SU-DHL-6 (cell line): ENCODE data around the gene CXCL12.

Source experiments
- H2AFZ ChIP-seq: fragments of 200-600 bp; sonication (generic); 2 replicates; pipeline ENCODE4 v1.6.1; 2014; ENCODE audit warnings: low read depth, mild to moderate bottlenecking, moderate library complexity, mixed read lengths, antibody characterized with exemption, low read length; ENCODE audit not compliant: severe bottlenecking
- H3F3A ChIP-seq: fragments of 200-600 bp; shearing (Covaris generic); 2 replicates; pipeline ENCODE4 v1.6.0; 2016; ENCODE audit warnings: antibody characterized with exemption, mild to moderate bottlenecking; ENCODE audit not compliant: insufficient read depth
- H3K27ac ChIP-seq: fragments of 200-600 bp; sonication (generic); 2 replicates; pipeline ENCODE4 v1.5.1; 2016; ENCODE audit warnings: low read depth, mild to moderate bottlenecking, low read length, moderate library complexity, mixed read lengths
- H3K27me3 ChIP-seq: fragments of 200-600 bp; sonication (generic), shearing (Covaris generic); 2 replicates; pipeline ENCODE4 v1.6.0; 2014; ENCODE audit warnings: mild to moderate bottlenecking, low read length
- H3K36me3 ChIP-seq: fragments of 200-600 bp; sonication (generic); 2 replicates; pipeline ENCODE4 v1.6.1; 2014; ENCODE audit warnings: mild to moderate bottlenecking, low read length, mixed read lengths
- H3K4me2 ChIP-seq: fragments of 300-600, 200-600 bp; shearing (Covaris generic), sonication (generic); 2 replicates; pipeline ENCODE4 v1.6.0; 2014; ENCODE audit warnings: low read length, low read depth, mild to moderate bottlenecking; ENCODE audit not compliant: poor library complexity, severe bottlenecking
- H3K4me3 ChIP-seq: fragments of 200-600 bp; sonication (generic); 2 replicates; pipeline ENCODE4 v1.5.1; 2014; ENCODE audit warnings: antibody characterized with exemption, low read length, mild to moderate bottlenecking, mixed read lengths; ENCODE audit not compliant: insufficient read depth, poor library complexity, severe bottlenecking
- H3K79me2 ChIP-seq: fragments of 200-600 bp; sonication (generic); 2 replicates; pipeline ENCODE4 v1.6.1; 2014; ENCODE audit warnings: mild to moderate bottlenecking, low read length, moderate library complexity; ENCODE audit not compliant: insufficient read depth
- H3K9ac ChIP-seq: fragments of 200-600 bp; sonication (generic); 2 replicates; pipeline ENCODE4 v1.7.0; 2014; ENCODE audit warnings: mild to moderate bottlenecking, low read length
- H3K9me2 ChIP-seq: fragments of 200-600 bp; sonication (generic); replicated peaks from 2 replicates; pipeline ENCODE4 v1.6.1; 2014; ENCODE audit warnings: low read length; ENCODE audit not compliant: insufficient read depth
- H3K9me3 ChIP-seq: fragments of 200-600 bp; sonication (generic); 2 replicates; pipeline ENCODE4 v1.6.1; 2014; ENCODE audit warnings: low read length, mixed read lengths; ENCODE audit not compliant: insufficient read depth
- H4K20me1 ChIP-seq: fragments of 200-600 bp; sonication (generic); 2 replicates; pipeline ENCODE4 v1.6.1; 2014; ENCODE audit warnings: low read depth, mild to moderate bottlenecking, antibody characterized with exemption, low read length, moderate library complexity, mixed read lengths
- CTCF ChIP-seq: fragments of 200-600 bp; sonication (generic); IDR thresholded peaks from one replicate; pipeline ENCODE4 v1.5.1; 2017; ENCODE audit warnings: antibody characterized with exemption, mild to moderate bottlenecking, low read length, moderate library complexity; ENCODE audit not compliant: insufficient read depth, poor library complexity, severe bottlenecking
- EZH2phosphoT487 ChIP-seq: fragments of 200-600 bp; sonication (generic), shearing (Covaris generic); conservative IDR thresholded peaks from 2 replicates; pipeline ENCODE4 v1.6.1; 2018; ENCODE audit warnings: mild to moderate bottlenecking, antibody characterized with exemption, low read length, moderate library complexity, mixed read lengths

CXCL12 gene

GRCh38 chr10:44334091-44334490, 50.8 kb downstream of the CXCL12 start:
- H3F3A ChIP-seq, result no peaks in the 10 kb centered on the region
- no peak overlapping the region for H3K4me2 ChIP-seq
- no peaks in the 10 kb centered on the region for H3K27me3 ChIP-seq
- H3K36me3 ChIP-seq, result no peaks in the 10 kb centered on the region
- H3K4me3 ChIP-seq, result no peak overlapping the region
- H3K9me2 ChIP-seq, result no peaks in the 10 kb centered on the region
- no peak overlapping the region for H3K27ac ChIP-seq
- no peak for TF ChIP-seq EZH2phosphoT487
- no peak for TF ChIP-seq CTCF
- H3K9me3 ChIP-seq, result no peaks in the 10 kb centered on the region
- no peak overlapping the region for H2AFZ ChIP-seq
- H4K20me1 ChIP-seq, result no peaks in the 10 kb centered on the region
- no peaks in the 10 kb centered on the region for H3K79me2 ChIP-seq
- H3K9ac ChIP-seq, result no peak overlapping the region

GRCh38 chr10:44333511-44333910, 51.4 kb downstream of the CXCL12 start:
- H3K27ac ChIP-seq, result no peak overlapping the region
- no peak overlapping the region for H3K9ac ChIP-seq
- no peaks in the 10 kb centered on the region for H3K27me3 ChIP-seq
- TF ChIP-seq CTCF (no peak), EZH2phosphoT487 (no peak)
- no peak overlapping the region for H3K4me2 ChIP-seq
- H3K9me3 ChIP-seq, result no peaks in the 10 kb centered on the region
- no peaks in the 10 kb centered on the region for H3F3A ChIP-seq
- H4K20me1 ChIP-seq, result no peaks in the 10 kb centered on the region
- no peaks in the 10 kb centered on the region for H3K36me3 ChIP-seq
- H3K4me3 ChIP-seq, result no peak overlapping the region
- no peaks in the 10 kb centered on the region for H3K9me2 ChIP-seq
- H2AFZ ChIP-seq, result no peak overlapping the region
- H3K79me2 ChIP-seq, result no peaks in the 10 kb centered on the region

- no peaks in the 10 kb centered on the region for H3F3A ChIP-seq
- no peaks in the 10 kb centered on the region for H3K9me2 ChIP-seq
- H3K4me2 ChIP-seq, result no peak overlapping the region
- H3K4me3 ChIP-seq, result no peak overlapping the region
- no peaks in the 10 kb centered on the region for H3K79me2 ChIP-seq
- no peak overlapping the region for H2AFZ ChIP-seq
- H3K27ac ChIP-seq, result no peak overlapping the region
- no peak overlapping the region for H3K9ac ChIP-seq
- H3K27me3 ChIP-seq, result no peaks in the 10 kb centered on the region
- H4K20me1 ChIP-seq, result no peaks in the 10 kb centered on the region
- no peaks in the 10 kb centered on the region for H3K36me3 ChIP-seq
- H3K9me3 ChIP-seq, result no peaks in the 10 kb centered on the region
- TF ChIP-seq EZH2phosphoT487 (no peak), CTCF (no peak)
Observed at GRCh38 chr10:44332465-44332864, 52.4 kb downstream of the CXCL12 start.

DNA sequence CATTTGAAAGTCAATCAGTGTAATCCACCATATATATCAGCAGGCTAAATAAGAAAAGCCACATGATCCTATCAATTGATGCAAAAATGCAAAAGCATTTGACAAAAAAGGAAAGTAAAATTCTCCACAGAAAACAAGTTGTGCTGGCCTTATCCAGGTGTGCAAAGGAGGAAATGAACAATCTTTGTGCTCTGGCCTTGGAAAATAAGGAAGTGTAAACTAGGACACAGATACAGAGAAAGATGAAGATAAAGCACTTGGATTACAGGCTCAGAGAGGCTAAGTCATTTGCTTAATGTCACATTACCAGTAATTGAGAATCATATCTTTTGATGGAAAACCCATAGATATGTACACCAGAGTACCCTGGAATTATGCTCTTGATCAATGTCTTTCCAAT, 54.5 kb downstream of the CXCL12 start:
- H3K9me2 ChIP-seq, result no peaks in the 10 kb centered on the region
- no peaks in the 10 kb centered on the region for H3F3A ChIP-seq
- no peaks in the 10 kb centered on the region for H3K36me3 ChIP-seq
- H3K9me3 ChIP-seq, result no peaks in the 10 kb centered on the region
- H3K9ac ChIP-seq, result no peak overlapping the region
- no peak overlapping the region for H3K4me3 ChIP-seq
- H4K20me1 ChIP-seq, result no peaks in the 10 kb centered on the region
- no peak overlapping the region for H3K27ac ChIP-seq
- no peaks in the 10 kb centered on the region for H3K27me3 ChIP-seq
- no peak overlapping the region for H2AFZ ChIP-seq
- no peak for TF ChIP-seq EZH2phosphoT487
- H3K4me2 ChIP-seq, result no peak overlapping the region
- no peaks in the 10 kb centered on the region for H3K79me2 ChIP-seq
